ENCODE data around the gene TRIM24. TPM values are rescaled to one million over a fixed set of nuclear protein-coding genes. Genes with fewer than 3 reads are reported as not detected.

TRIM24 gene
- total and polyA plus RNA-seq, 4 donors, result 3.3 to 13.8 (median 8.3) TPM

DNA sequence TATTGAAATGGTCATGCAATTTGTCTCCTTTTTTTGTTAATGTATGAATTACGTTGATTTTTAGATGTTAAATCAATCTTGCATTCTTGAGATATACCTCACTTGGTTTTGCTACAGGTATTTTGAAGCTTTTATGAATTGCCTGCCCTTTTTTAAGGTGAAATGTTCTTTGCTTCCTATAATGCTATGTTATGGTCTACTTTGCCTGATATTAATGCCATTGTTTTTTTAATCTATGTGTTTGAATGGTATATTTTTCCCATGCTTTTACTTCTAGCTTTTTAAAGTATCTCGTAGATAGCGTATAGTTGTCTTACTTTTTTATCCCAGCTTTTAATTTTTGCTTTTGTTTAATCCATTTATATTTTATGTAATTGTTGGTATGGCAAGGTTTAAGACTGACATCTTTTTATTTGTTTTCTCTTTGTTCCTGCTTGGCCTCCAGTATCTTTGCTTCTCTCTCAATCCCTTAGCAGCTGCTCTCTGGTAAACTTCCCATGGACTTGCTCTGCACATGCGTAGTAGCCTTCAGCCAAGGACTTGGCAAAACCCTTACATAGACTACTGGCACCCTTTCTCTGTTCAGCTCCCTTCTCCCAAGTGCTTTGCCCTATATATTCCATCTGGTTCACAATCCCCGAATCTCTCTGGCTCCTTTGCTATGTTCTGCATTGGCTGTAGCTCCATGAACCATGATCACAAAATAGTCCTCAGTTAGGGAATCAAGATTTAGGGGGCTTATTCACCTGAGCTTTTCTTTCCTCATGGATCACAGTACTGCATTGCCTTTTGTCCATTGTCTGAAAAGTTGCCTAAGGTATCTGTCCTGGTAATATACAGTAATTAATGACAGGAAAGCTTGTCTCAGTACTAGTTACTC, 8.4 kb downstream of the TRIM24 start:
- Histone ChIP-seq H3K4me1 (ENCODE audit: control insufficient read depth in 1 of 2, insufficient read depth in 2 of 2, low read length in 2 of 2) (peaks cover 0 to 3% of the 10 kb centered on the region in 2 donors), H3K36me3 (ENCODE audit: control insufficient read depth in 1 of 2, insufficient read depth in 2 of 2, low read length in 1 of 2) (no peaks in the 10 kb centered on the region), H3K4me3 (ENCODE audit: low read length in 2 of 2) (no peak overlapping the region), H3K27me3 (ENCODE audit: control insufficient read depth in 1 of 2, insufficient read depth in 2 of 2, low read length in 1 of 2) (no peaks in the 10 kb centered on the region), H3K9me3 (ENCODE audit: control insufficient read depth, low read length) (no peaks in the 10 kb centered on the region), H3K27ac (ENCODE audit: low read depth in 1 of 2, low read length in 2 of 2) (no peak overlapping the region)
- no peak for ATAC-seq (ENCODE audit: low FRiP score)
- WGBS, 2 donors, result 54 to 62% methylated on average over 5 of the region's 5 CpGs
- intact Hi-C loops (cut with DNase I), result no loop called here
- no peak for DNase-seq

DNA sequence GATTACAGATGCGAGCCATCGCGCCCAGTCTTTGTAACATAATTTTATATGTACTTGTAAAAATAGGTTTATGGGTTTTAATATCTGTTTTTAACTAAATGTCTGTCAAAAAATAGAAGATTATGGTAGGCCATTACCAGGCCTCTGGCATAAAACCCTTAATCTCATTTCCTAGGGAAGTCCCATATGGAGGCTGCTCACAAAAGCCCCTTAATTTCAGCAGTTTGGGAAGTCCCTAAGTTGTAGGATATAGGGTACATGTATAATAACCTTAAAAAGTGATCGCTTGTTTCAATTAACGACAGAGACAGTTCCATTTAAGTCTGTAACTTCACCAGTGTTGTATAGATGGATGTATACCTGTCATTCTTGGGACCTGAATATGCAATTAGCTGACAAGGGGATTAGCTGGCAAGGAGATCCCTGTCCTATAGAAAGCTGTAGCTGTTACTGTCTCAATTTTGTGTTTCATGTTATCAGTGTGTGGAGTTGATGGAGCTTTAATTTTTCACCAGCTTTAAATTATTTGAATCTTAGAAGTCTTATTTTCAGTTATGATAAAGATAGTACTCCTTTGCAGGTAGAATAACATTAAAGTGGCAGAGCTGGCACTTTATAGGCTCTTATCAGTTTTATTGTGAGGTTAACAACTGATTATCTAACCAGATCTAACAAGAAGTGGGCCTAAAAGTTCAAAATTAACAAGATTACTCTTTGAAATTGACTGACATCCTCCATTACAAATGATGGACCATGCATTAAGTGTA, 10.5 kb downstream of the TRIM24 start:
- H3K27ac ChIP-seq (ENCODE audit: low read depth in 1 of 2, low read length in 2 of 2), result no peak overlapping the region
- no peak overlapping the region for H3K4me3 ChIP-seq (ENCODE audit: low read length in 2 of 2)
- DNase-seq (no peak), ATAC-seq (ENCODE audit: low FRiP score) (no peak)
- 86 to 98% methylated on average over 5 of the region's 5 CpGs for WGBS, 2 donors
- H3K27me3 ChIP-seq (ENCODE audit: control insufficient read depth in 1 of 2, insufficient read depth in 2 of 2, low read length in 1 of 2), result no peaks in the 10 kb centered on the region
- intact Hi-C loops (cut with DNase I), result no loop called here
- H3K36me3 ChIP-seq (ENCODE audit: control insufficient read depth in 1 of 2, insufficient read depth in 2 of 2, low read length in 1 of 2), result no peaks in the 10 kb centered on the region
- peaks cover 0 to 3% of the 10 kb centered on the region in 2 donors for H3K4me1 ChIP-seq (ENCODE audit: control insufficient read depth in 1 of 2, insufficient read depth in 2 of 2, low read length in 2 of 2)
- H3K9me3 ChIP-seq (ENCODE audit: control insufficient read depth, low read length), result no peaks in the 10 kb centered on the region

DNA sequence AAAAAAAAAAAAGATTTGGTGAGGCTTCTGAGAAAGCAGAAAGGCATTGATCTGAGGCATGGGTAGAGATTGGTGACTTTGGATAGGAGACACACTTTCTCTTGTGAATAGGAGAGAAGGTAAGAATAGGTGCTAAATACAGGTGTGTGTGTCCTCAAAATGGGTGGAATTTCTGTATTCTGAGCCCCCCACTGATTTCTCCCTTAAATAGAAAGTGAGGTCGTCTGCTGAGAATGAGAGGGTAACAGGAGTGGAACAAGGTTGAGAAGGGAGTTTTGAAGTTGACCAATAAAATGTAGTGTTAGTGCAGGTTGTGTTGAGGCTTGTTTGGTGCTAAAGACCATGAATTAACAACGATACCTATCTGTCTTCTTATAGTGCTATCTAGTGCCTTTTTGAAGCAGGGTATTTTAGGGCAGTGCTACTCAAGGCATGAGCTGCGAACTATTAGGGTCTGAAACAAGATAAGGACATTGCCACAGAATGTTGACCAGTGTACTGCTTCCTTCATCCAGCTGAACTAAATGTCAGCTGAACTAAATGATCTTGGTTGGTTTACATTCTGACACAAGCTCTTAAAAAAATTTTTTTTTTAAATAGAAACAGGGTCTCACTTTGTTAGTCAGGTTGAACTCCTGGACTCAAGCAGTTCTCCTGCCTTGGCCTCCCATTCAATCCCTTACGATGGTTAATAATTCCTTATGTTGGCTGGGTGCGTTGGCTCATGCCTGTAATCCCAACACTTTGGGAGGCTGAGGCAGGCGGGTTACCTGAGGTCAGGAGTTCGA, 12.4 kb downstream of the TRIM24 start:
- peaks cover 0 to 3% of the 10 kb centered on the region in 2 donors for H3K4me1 ChIP-seq (ENCODE audit: control insufficient read depth in 1 of 2, insufficient read depth in 2 of 2, low read length in 2 of 2)
- no peak for ATAC-seq (ENCODE audit: low FRiP score)
- DNase-seq, result no peak
- H3K36me3 ChIP-seq (ENCODE audit: control insufficient read depth in 1 of 2, insufficient read depth in 2 of 2, low read length in 1 of 2), result no peaks in the 10 kb centered on the region
- H3K9me3 ChIP-seq (ENCODE audit: control insufficient read depth, low read length), result no peaks in the 10 kb centered on the region
- H3K27me3 ChIP-seq (ENCODE audit: control insufficient read depth in 1 of 2, insufficient read depth in 2 of 2, low read length in 1 of 2), result no peaks in the 10 kb centered on the region
- H3K27ac ChIP-seq (ENCODE audit: low read depth in 1 of 2, low read length in 2 of 2), result no peak overlapping the region
- intact Hi-C loops (cut with DNase I), result no loop called here
- H3K4me3 ChIP-seq (ENCODE audit: low read length in 2 of 2), result no peak overlapping the region
- 91 to 94% methylated on average over 7 of the region's 7 CpGs for WGBS, 2 donors

- H3K4me3 ChIP-seq (ENCODE audit: low read length in 2 of 2), result no peak overlapping the region
- ATAC-seq (ENCODE audit: low FRiP score) (no peak), DNase-seq (no peak)
- H3K36me3 ChIP-seq (ENCODE audit: control insufficient read depth in 1 of 2, insufficient read depth in 2 of 2, low read length in 1 of 2), result no peaks in the 10 kb centered on the region
- H3K27me3 ChIP-seq (ENCODE audit: control insufficient read depth in 1 of 2, insufficient read depth in 2 of 2, low read length in 1 of 2), result no peaks in the 10 kb centered on the region
- intact Hi-C loops (cut with DNase I), result no loop called here
- no peak overlapping the region for H3K27ac ChIP-seq (ENCODE audit: low read depth in 1 of 2, low read length in 2 of 2)
- WGBS, 2 donors, result 85 to 86% methylated on average over 5 of the region's 5 CpGs
- no peaks in the 10 kb centered on the region for H3K9me3 ChIP-seq (ENCODE audit: control insufficient read depth, low read length)
- H3K4me1 ChIP-seq (ENCODE audit: control insufficient read depth in 1 of 2, insufficient read depth in 2 of 2, low read length in 2 of 2), result no peaks in the 10 kb centered on the region
These were observed 15.3 kb downstream of the TRIM24 start for GRCh38 chr7:138475377-138475776.

DNA sequence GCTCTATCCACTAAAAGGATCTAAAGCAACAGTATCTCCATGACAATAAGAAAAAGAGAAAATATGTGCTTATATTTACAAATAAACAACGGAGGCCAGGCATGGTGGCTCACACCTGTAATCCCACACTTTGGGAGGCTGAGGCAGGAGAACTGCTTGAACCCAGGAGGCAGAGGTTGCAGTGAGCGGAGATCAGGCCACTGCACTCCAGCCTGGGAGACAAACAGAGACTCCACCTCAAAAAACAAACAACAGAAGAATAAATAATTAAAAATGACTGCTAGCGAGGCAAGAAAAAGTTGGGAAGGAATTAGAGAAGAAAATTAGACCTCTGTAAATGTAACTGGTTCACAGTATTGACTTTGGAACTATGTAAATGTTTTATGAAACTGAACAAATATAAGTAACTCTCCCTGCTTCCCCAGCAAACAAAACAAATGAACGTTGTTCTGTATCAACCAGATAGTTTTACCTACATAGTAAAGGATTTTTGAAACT, 17.1 kb downstream of the TRIM24 start:
- H3K27ac ChIP-seq (ENCODE audit: low read depth in 1 of 2, low read length in 2 of 2), result no peak overlapping the region
- no peak overlapping the region for H3K4me3 ChIP-seq (ENCODE audit: low read length in 2 of 2)
- DNase-seq (no peak), ATAC-seq (ENCODE audit: low FRiP score) (no peak)
- no peaks in the 10 kb centered on the region for H3K36me3 ChIP-seq (ENCODE audit: control insufficient read depth in 1 of 2, insufficient read depth in 2 of 2, low read length in 1 of 2)
- no peaks in the 10 kb centered on the region for H3K9me3 ChIP-seq (ENCODE audit: control insufficient read depth, low read length)
- intact Hi-C loops (cut with DNase I), result no loop called here
- 49 to 50% methylated on average over 4 of the region's 4 CpGs for WGBS, 2 donors
- no peaks in the 10 kb centered on the region for H3K27me3 ChIP-seq (ENCODE audit: control insufficient read depth in 1 of 2, insufficient read depth in 2 of 2, low read length in 1 of 2)
- H3K4me1 ChIP-seq (ENCODE audit: control insufficient read depth in 1 of 2, insufficient read depth in 2 of 2, low read length in 2 of 2), result no peaks in the 10 kb centered on the region

GRCh38 chr7:138477581-138477980, 17.5 kb downstream of the TRIM24 start:
- Histone ChIP-seq H3K36me3 (ENCODE audit: control insufficient read depth in 1 of 2, insufficient read depth in 2 of 2, low read length in 1 of 2) (no peaks in the 10 kb centered on the region), H3K27me3 (ENCODE audit: control insufficient read depth in 1 of 2, insufficient read depth in 2 of 2, low read length in 1 of 2) (no peaks in the 10 kb centered on the region), H3K4me3 (ENCODE audit: low read length in 2 of 2) (no peak overlapping the region), H3K4me1 (ENCODE audit: control insufficient read depth in 1 of 2, insufficient read depth in 2 of 2, low read length in 2 of 2) (no peaks in the 10 kb centered on the region), H3K27ac (ENCODE audit: low read depth in 1 of 2, low read length in 2 of 2) (no peak overlapping the region), H3K9me3 (ENCODE audit: control insufficient read depth, low read length) (no peaks in the 10 kb centered on the region)
- no peak for DNase-seq
- ATAC-seq (ENCODE audit: low FRiP score), result no peak
- WGBS, 2 donors, result 84 to 89% methylated on average over 1 of the region's 1 CpG
- intact Hi-C loops (cut with DNase I), result no loop called here

GRCh38 chr7:138478499-138478908, 18.4 kb downstream of the TRIM24 start:
- intact Hi-C loops (cut with DNase I), result no loop called here
- WGBS, 2 donors, result 85 to 87% methylated on average over 1 of the region's 1 CpG
- no peak for ATAC-seq (ENCODE audit: low FRiP score)

DNA sequence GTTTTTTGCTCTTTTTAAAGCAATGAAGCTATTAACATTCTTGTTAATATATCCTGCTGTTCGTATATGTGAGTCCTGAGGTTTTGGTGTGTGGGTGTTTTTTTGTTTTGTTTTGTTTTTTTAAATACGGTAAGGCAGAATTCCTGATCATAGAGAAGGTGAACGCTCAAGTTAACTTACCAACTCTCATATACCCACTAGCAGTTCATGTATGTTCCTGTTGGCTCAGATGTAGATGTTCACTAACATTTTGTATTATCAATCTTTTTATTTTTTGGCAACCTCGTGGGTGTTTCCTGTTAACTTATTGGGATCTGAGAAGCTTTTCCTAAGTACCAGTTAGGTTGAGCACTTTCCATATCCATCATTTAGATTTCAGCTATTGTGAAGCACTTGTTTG, 20.5 kb downstream of the TRIM24 start:
- Histone ChIP-seq H3K4me1 (ENCODE audit: control insufficient read depth in 1 of 2, insufficient read depth in 2 of 2, low read length in 2 of 2) (no peaks in the 10 kb centered on the region), H3K4me3 (ENCODE audit: low read length in 2 of 2) (no peak overlapping the region), H3K27ac (ENCODE audit: low read depth in 1 of 2, low read length in 2 of 2) (no peak overlapping the region), H3K27me3 (ENCODE audit: control insufficient read depth in 1 of 2, insufficient read depth in 2 of 2, low read length in 1 of 2) (no peaks in the 10 kb centered on the region), H3K9me3 (ENCODE audit: control insufficient read depth, low read length) (no peaks in the 10 kb centered on the region), H3K36me3 (ENCODE audit: control insufficient read depth in 1 of 2, insufficient read depth in 2 of 2, low read length in 1 of 2) (no peaks in the 10 kb centered on the region)
- WGBS, 2 donors, result 57 to 61% methylated on average over 4 of the region's 4 CpGs
- ATAC-seq (ENCODE audit: low FRiP score) (no peak), DNase-seq (no peak)
- intact Hi-C loops (cut with DNase I), result no loop called here

More at GRCh38 chr7:138478499-138478908, 18.4 kb downstream of the TRIM24 start:
- H3K27me3 ChIP-seq (ENCODE audit: control insufficient read depth in 1 of 2, insufficient read depth in 2 of 2, low read length in 1 of 2), result no peaks in the 10 kb centered on the region
- H3K4me3 ChIP-seq (ENCODE audit: low read length in 2 of 2), result no peak overlapping the region
- no peaks in the 10 kb centered on the region for H3K36me3 ChIP-seq (ENCODE audit: control insufficient read depth in 1 of 2, insufficient read depth in 2 of 2, low read length in 1 of 2)
- no peak overlapping the region for H3K27ac ChIP-seq (ENCODE audit: low read depth in 1 of 2, low read length in 2 of 2)
- H3K4me1 ChIP-seq (ENCODE audit: control insufficient read depth in 1 of 2, insufficient read depth in 2 of 2, low read length in 2 of 2), result no peaks in the 10 kb centered on the region
- H3K9me3 ChIP-seq (ENCODE audit: control insufficient read depth, low read length), result no peaks in the 10 kb centered on the region
- DNase-seq, result no peak
